Suprapubic skin (tissue), 4 donors: ENCODE data around the gene CTXND1. TPM values are rescaled to one million over a fixed set of nuclear protein-coding genes. Genes with fewer than 3 reads are reported as not detected.

Experiments
- DNase-seq, 2 donors: peaks; one replicate each; pipeline ENCODE4 v3.0.0-alpha.2; 2019; ENCODE audit warnings: low spot score in 2 of 2
- H3K27ac ChIP-seq: fragments of 200-600 bp; sonication (generic); one replicate; pipeline ENCODE4 v1.5.1; 2019
- H3K27me3 ChIP-seq: fragments of 200-600 bp; sonication (generic); one replicate; pipeline ENCODE4 v1.5.1; 2019
- H3K36me3 ChIP-seq: fragments of 200-600 bp; sonication (generic); one replicate; pipeline ENCODE4 v1.5.1; 2019
- H3K4me1 ChIP-seq: fragments of 200-600 bp; sonication (generic); one replicate; pipeline ENCODE4 v1.5.1; 2019
- H3K4me3 ChIP-seq: fragments of 200-600 bp; sonication (generic); one replicate; pipeline ENCODE4 v1.5.1; 2019; ENCODE audit warnings: mild to moderate bottlenecking
- H3K9me3 ChIP-seq: fragments of 200-600 bp; sonication (generic); one replicate; pipeline ENCODE4 v1.5.1; 2019
- CTCF ChIP-seq, 2 donors: fragments of 200-600 bp in 1 of 2; fragments of 450-650 bp in 1 of 2; sonication (generic) in 1 of 2; IDR thresholded peaks; one replicate each; pipeline ENCODE4 v1.5.1; 2016 to 2019; ENCODE audit warnings: antibody characterized with exemption in 2 of 2, mild to moderate bottlenecking in 1 of 2, moderate library complexity in 1 of 2
- EP300 ChIP-seq: sonication (generic); formaldehyde crosslinking; IDR thresholded peaks from one replicate; pipeline ENCODE4 v1.6.1; 2017; ENCODE audit warnings: antibody characterized with exemption
- POLR2A ChIP-seq, 2 donors: fragments of 450-650 bp; IDR thresholded peaks; one replicate each; pipeline ENCODE4 v1.6.1; 2017; ENCODE audit warnings: antibody characterized with exemption in 2 of 2, mild to moderate bottlenecking in 2 of 2, moderate library complexity in 2 of 2
- POLR2AphosphoS5 ChIP-seq, 3 donors: sonication (generic); formaldehyde crosslinking; IDR thresholded peaks; one replicate each; pipeline ENCODE4 v1.6.1; 2017; ENCODE audit warnings: antibody characterized with exemption in 3 of 3
- WGBS: methylation state at CpG from one replicate; pipeline ENCODE4 v1.1.5; 2018; 5-methylcytosine and 5-hydroxymethylcytosine counted together
- total RNA-seq, 4 donors: library from RNA; depleted of rRNA; stranded (reverse); fragments of >200 nt; gene quantifications; one replicate each; pipeline ENCODE4 v1.1.0, GENCODE V29; 2016

Gene CTXND1
- total RNA-seq, 4 donors from 2014 or later: 0.24 to 0.55 (median 0.49) TPM; not detected in 1

GRCh38 chr15:80275961-80276360 is 23.9 kb upstream of the CTXND1 start:
- no peaks in the 10 kb centered on the region for H3K9me3 ChIP-seq
- H3K27me3 ChIP-seq: no peaks in the 10 kb centered on the region
- WGBS: 20% methylated on average over 2 of the region's 3 CpGs
- TF ChIP-seq POLR2A (IDR thresholded peaks at IDR 0.05) (no peak), EP300 (no peak), POLR2AphosphoS5 (IDR thresholded peaks at IDR 0.05) (no peak), CTCF (IDR thresholded peaks at IDR 0.05) (no peak)
- DNase-seq: no peak
- no peaks in the 10 kb centered on the region for H3K36me3 ChIP-seq
- no peak overlapping the region for H3K27ac ChIP-seq
- H3K4me3 ChIP-seq: no peak overlapping the region
- no peaks in the 10 kb centered on the region for H3K4me1 ChIP-seq

- Histone ChIP-seq H3K4me3 (no peak overlapping the region), H3K9me3 (no peaks in the 10 kb centered on the region), H3K36me3 (no peaks in the 10 kb centered on the region), H3K27me3 (no peaks in the 10 kb centered on the region), H3K4me1 (no peaks in the 10 kb centered on the region), H3K27ac (no peak overlapping the region)
- no peak for DNase-seq
- WGBS: 89% methylated on average over 1 of the region's 1 CpG
- no peak for TF ChIP-seq EP300
- no peak for TF ChIP-seq CTCF (IDR thresholded peaks at IDR 0.05)
- no peak for TF ChIP-seq POLR2A (IDR thresholded peaks at IDR 0.05)
- no peak for TF ChIP-seq POLR2AphosphoS5 (IDR thresholded peaks at IDR 0.05)
These were observed 23.0 kb upstream of the CTXND1 start for GRCh38 chr15:80274996-80275395.

GRCh38 chr15:80274554-80274953 is 22.5 kb upstream of the CTXND1 start:
- no peak overlapping the region for H3K27ac ChIP-seq
- H3K4me1 ChIP-seq: no peaks in the 10 kb centered on the region
- no peak overlapping the region for H3K4me3 ChIP-seq
- no peaks in the 10 kb centered on the region for H3K36me3 ChIP-seq
- TF ChIP-seq POLR2A (IDR thresholded peaks at IDR 0.05) (no peak), POLR2AphosphoS5 (IDR thresholded peaks at IDR 0.05) (no peak), EP300 (no peak), CTCF (IDR thresholded peaks at IDR 0.05) (no peak)
- DNase-seq: no peak
- no peaks in the 10 kb centered on the region for H3K9me3 ChIP-seq
- H3K27me3 ChIP-seq: no peaks in the 10 kb centered on the region
- 83% methylated on average over 3 of the region's 3 CpGs for WGBS

GRCh38 chr15:80272987-80273386 is 21.0 kb upstream of the CTXND1 start:
- no peaks in the 10 kb centered on the region for H3K4me1 ChIP-seq
- no peak for DNase-seq
- no peak overlapping the region for H3K27ac ChIP-seq
- peaks cover 6% of the 10 kb centered on the region for H3K27me3 ChIP-seq
- H3K9me3 ChIP-seq: no peaks in the 10 kb centered on the region
- WGBS: 91% methylated on average over 2 of the region's 2 CpGs
- H3K36me3 ChIP-seq: no peaks in the 10 kb centered on the region
- no peak overlapping the region for H3K4me3 ChIP-seq
- TF ChIP-seq CTCF (IDR thresholded peaks at IDR 0.05) (no peak), EP300 (no peak), POLR2AphosphoS5 (IDR thresholded peaks at IDR 0.05) (no peak), POLR2A (IDR thresholded peaks at IDR 0.05) (no peak)

- no peak overlapping the region for H3K27ac ChIP-seq
- no peaks in the 10 kb centered on the region for H3K9me3 ChIP-seq
- no peaks in the 10 kb centered on the region for H3K36me3 ChIP-seq
- no CpG with 5 or more reads among the region's 1 CpG for WGBS
- H3K4me1 ChIP-seq: no peaks in the 10 kb centered on the region
- TF ChIP-seq POLR2A (IDR thresholded peaks at IDR 0.05) (no peak), CTCF (IDR thresholded peaks at IDR 0.05) (no peak), EP300 (no peak)
- H3K27me3 ChIP-seq: peaks cover 16% of the 10 kb centered on the region
- no peak overlapping the region for H3K4me3 ChIP-seq
- DNase-seq: no peak
These were observed 18.5 kb upstream of the CTXND1 start for GRCh38 chr15:80270472-80270871.
